HepG2 (cell line): Measurements from ENCODE around the gene CELSR2. TPM values are rescaled to one million over a fixed set of nuclear protein-coding genes. Genes with fewer than 3 reads are reported as not detected.

Experiments
- ATAC-seq: fragments of 200-7000 bp; cut with Tn5 transposase; 3 replicates; pipeline ENCODE4 v1.9.1; 2020; ENCODE audit warnings: mild to moderate bottlenecking, moderate library complexity
- BruUV-seq: library from RNA; stranded (reverse); fragments of 400-500 nt; replicated peaks from 2 replicates; lab custom pipeline; 2021; lab: Mats Ljungman, UMichigan
- CTCF ChIA-PET: fragments of 300-600 bp; formaldehyde crosslinking; extraction: SDS; loops from one replicate; lab custom pipeline; 2021; ENCODE audit warnings: low total read pairs, inconsistent platforms, low intra/inter-chr PET ratio; lab: Yijun Ruan, JAX
- POLR2A ChIA-PET: fragments of 350-600 bp; sonication (Branson Sonifier 250); formaldehyde crosslinking; loops from one replicate; lab custom pipeline; 2020; ENCODE audit warnings: antibody characterized with exemption, inconsistent platforms; lab: Yijun Ruan, JAX
- DNase-seq: peaks from one replicate; pipeline ENCODE4 v3.0.0-alpha.2; 2015; ENCODE audit warnings: low spot score
- FAIRE-seq: peaks from 3 replicates; lab custom pipeline; 2011; peaks lifted over from hg19 to GRCh38; lab: Jason Lieb, UNC
- H2AFZ ChIP-seq: one replicate; pipeline ENCODE4 v1.6.1; 2011; ENCODE audit warnings: low read length, inconsistent platforms
- H3K27ac ChIP-seq: fragments of 300-600 bp; 3 replicates; pipeline ENCODE4 v1.8.0; 2011; ENCODE audit warnings: mixed run types, mild to moderate bottlenecking, mixed read lengths, low read length, inconsistent platforms; ENCODE audit not compliant: insufficient read depth; ENCODE audit errors: extremely low read length
- H3K27me3 ChIP-seq, 2 experiments: fragments of 200-600 bp in 1 of 2; 2 replicates in 1 of 2; 3 replicates in 1 of 2; pipeline versions ENCODE4 v1.6.0 to v1.8.0; 2011; ENCODE audit warnings: low read length in 2 of 2, mild to moderate bottlenecking in 2 of 2, moderate library complexity in 2 of 2, inconsistent platforms in 1 of 2; ENCODE audit not compliant: insufficient read depth in 2 of 2, control insufficient read depth in 1 of 2
- H3K36me3 ChIP-seq, 2 experiments: fragments of 200-600 bp in 1 of 2; replicated peaks in 1 of 2; 2 replicates in 1 of 2; 3 replicates in 1 of 2; pipeline versions ENCODE4 v1.5.1 to v1.8.0; 2011; ENCODE audit warnings: low read length in 2 of 2, inconsistent platforms in 1 of 2; ENCODE audit not compliant: insufficient read depth in 2 of 2, control insufficient read depth in 1 of 2
- H3K4me1 ChIP-seq: 2 replicates; pipeline ENCODE4 v1.5.1; 2012; ENCODE audit warnings: low read length, inconsistent platforms; ENCODE audit not compliant: insufficient read depth
- H3K4me2 ChIP-seq: 2 replicates; pipeline ENCODE4 v1.6.0; 2011; ENCODE audit warnings: low read depth, low read length, inconsistent platforms
- H3K4me3 ChIP-seq, 3 experiments: fragments of 200-600 bp in 1 of 3; sonication (generic), shearing (Covaris generic) in 1 of 3; replicated peaks in 1 of 3; 2 replicates each; pipeline ENCODE4 v1.5.1; 2011 to 2016; ENCODE audit warnings: low read length in 3 of 3, inconsistent platforms in 2 of 3, low read depth in 2 of 3, mild to moderate bottlenecking in 2 of 3, control low read depth in 1 of 3, mixed read lengths in 1 of 3; ENCODE audit not compliant: insufficient read depth in 1 of 3
- H3K79me2 ChIP-seq: one replicate; pipeline ENCODE4 v1.6.1; 2011; ENCODE audit warnings: low read length, inconsistent platforms; ENCODE audit not compliant: insufficient read depth
- H3K9ac ChIP-seq: 2 replicates; pipeline ENCODE4 v1.6.0; 2011; ENCODE audit warnings: mild to moderate bottlenecking, low read depth, low read length, inconsistent platforms; ENCODE audit not compliant: insufficient read depth
- H3K9me3 ChIP-seq: 2 replicates; pipeline ENCODE4 v1.5.1; 2012; ENCODE audit warnings: mild to moderate bottlenecking, low read length
- H4K20me1 ChIP-seq: 2 replicates; pipeline ENCODE4 v1.6.0; 2011; ENCODE audit warnings: inconsistent platforms, mild to moderate bottlenecking, low read length, moderate library complexity; ENCODE audit not compliant: insufficient read depth
- AGO2 ChIP-seq: fragments of 200-400 bp; formaldehyde crosslinking; optimal IDR thresholded peaks from 2 replicates; pipeline ENCODE3; 2017; ENCODE audit warnings: mild to moderate bottlenecking, low read depth, low read length, moderate library complexity
- EED ChIP-seq: sonication (generic); formaldehyde crosslinking; IDR thresholded peaks from 2 replicates; pipeline ENCODE4 v1.5.0; 2020; ENCODE audit warnings: mild to moderate bottlenecking, missing genetic modification reagents
- KDM2A ChIP-seq: sonication (generic); formaldehyde crosslinking; IDR thresholded peaks from 2 replicates; pipeline ENCODE4 v1.4.0; 2020; ENCODE audit warnings: low read depth, missing genetic modification reagents, borderline replicate concordance
- NONO ChIP-seq, 2 experiments: fragments of 450-650 bp in 1 of 2; sonication (generic) in 1 of 2; formaldehyde crosslinking in 1 of 2; IDR thresholded peaks in 1 of 2; conservative IDR thresholded peaks in 1 of 2; 2 replicates each; pipeline versions ENCODE4 v1.6.1 to v1.8.0; 2017 to 2022; ENCODE audit warnings: mild to moderate bottlenecking in 1 of 2, missing genetic modification reagents in 1 of 2, moderate library complexity in 1 of 2
- RBM22 ChIP-seq: fragments of 200-400 bp; formaldehyde crosslinking; optimal IDR thresholded peaks from 2 replicates; pipeline ENCODE3; 2017; ENCODE audit warnings: mild to moderate bottlenecking, low read length, moderate library complexity
- TAF1 ChIP-seq: sonication (generic); formaldehyde crosslinking; IDR thresholded peaks from 2 replicates; pipeline ENCODE4 v1.4.0; 2020; ENCODE audit warnings: missing genetic modification reagents
- TARDBP ChIP-seq: sonication (generic); formaldehyde crosslinking; IDR thresholded peaks from 2 replicates; pipeline ENCODE4 v1.8.0; 2022; ENCODE audit warnings: mild to moderate bottlenecking, missing genetic modification reagents
- TBX2 ChIP-seq: sonication (generic); formaldehyde crosslinking; IDR thresholded peaks from 2 replicates; pipeline ENCODE4 v1.5.0; 2020; ENCODE audit warnings: missing genetic modification reagents, mild to moderate bottlenecking, borderline replicate concordance
- WGBS: methylation state at CpG from one replicate; pipeline ENCODE4 v1.1.6; 2017; ENCODE audit warnings: low lambda C conversion rate; 5-methylcytosine and 5-hydroxymethylcytosine counted together
- in situ Hi-C: cut with HindIII; loops from 2 replicates; pipeline ENCODE4 v1.10.0; 2017; ENCODE audit warnings: low pct_unique_long_range_greater_than_20kb; ENCODE audit not compliant: extremely low pct_ligation_motif_present
- intact Hi-C: fragments of 100-400 bp; cut with micrococcal nuclease; formaldehyde crosslinking; loops from one replicate; pipeline ENCODE4 v1.10.0; 2022; ENCODE audit not compliant: unreplicated experiment
- polyA plus RNA-seq, 8 experiments: library from polyadenylated mRNA; depleted of rRNA in 3 of 8; stranded (reverse) in 7 of 8; unstranded in 1 of 8; fragments of >200 nt; fragmentation: Illumina TruSeq in 4 of 8; extraction: Trizol in 4 of 8; gene quantifications; 2 replicates each; pipeline versions ENCODE4 v1.2.1 to v1.2.3, GENCODE V29; 2011 to 2016; ENCODE audit warnings: low read depth in 4 of 8, missing spikeins in 1 of 8, mixed read lengths in 1 of 8; ENCODE audit not compliant: insufficient read depth in 1 of 8
- total RNA-seq, 5 experiments: library from RNA; depleted of rRNA; stranded (reverse); fragments of >200 nt; fragmentation: Illumina TruSeq; extraction: Trizol; gene quantifications; 2 replicates each; pipeline ENCODE4 v1.2.3, GENCODE V29; 2016; ENCODE audit warnings: low read depth in 1 of 5
- TF ChIP-seq, protein P1 (sequence below): sonication (generic); formaldehyde crosslinking; IDR thresholded peaks from 2 replicates; pipeline ENCODE4 v1.9.0; 2021; ENCODE audit warnings: missing genetic modification reagents, mild to moderate bottlenecking, borderline replicate concordance
- TF ChIP-seq, protein P2 (sequence below): sonication (generic); formaldehyde crosslinking; IDR thresholded peaks from 2 replicates; pipeline ENCODE4 v1.4.0; 2020; ENCODE audit warnings: missing genetic modification reagents
- TF ChIP-seq, protein P3 (sequence below): sonication (generic); formaldehyde crosslinking; IDR thresholded peaks from 2 replicates; pipeline ENCODE4 v1.5.1; 2020; ENCODE audit warnings: mild to moderate bottlenecking, missing genetic modification reagents, moderate library complexity
- TF ChIP-seq, protein P4 (sequence below): sonication (generic); formaldehyde crosslinking; IDR thresholded peaks from 2 replicates; pipeline ENCODE4 v1.4.0; 2020; ENCODE audit warnings: mild to moderate bottlenecking, missing genetic modification reagents

CELSR2 gene
- total and polyA plus RNA-seq, 2 of the 13 experiments (the other 11 are each of a cell fraction or from before 2014, with no cell fraction given): 4.0 to 6.6 TPM

DNA sequence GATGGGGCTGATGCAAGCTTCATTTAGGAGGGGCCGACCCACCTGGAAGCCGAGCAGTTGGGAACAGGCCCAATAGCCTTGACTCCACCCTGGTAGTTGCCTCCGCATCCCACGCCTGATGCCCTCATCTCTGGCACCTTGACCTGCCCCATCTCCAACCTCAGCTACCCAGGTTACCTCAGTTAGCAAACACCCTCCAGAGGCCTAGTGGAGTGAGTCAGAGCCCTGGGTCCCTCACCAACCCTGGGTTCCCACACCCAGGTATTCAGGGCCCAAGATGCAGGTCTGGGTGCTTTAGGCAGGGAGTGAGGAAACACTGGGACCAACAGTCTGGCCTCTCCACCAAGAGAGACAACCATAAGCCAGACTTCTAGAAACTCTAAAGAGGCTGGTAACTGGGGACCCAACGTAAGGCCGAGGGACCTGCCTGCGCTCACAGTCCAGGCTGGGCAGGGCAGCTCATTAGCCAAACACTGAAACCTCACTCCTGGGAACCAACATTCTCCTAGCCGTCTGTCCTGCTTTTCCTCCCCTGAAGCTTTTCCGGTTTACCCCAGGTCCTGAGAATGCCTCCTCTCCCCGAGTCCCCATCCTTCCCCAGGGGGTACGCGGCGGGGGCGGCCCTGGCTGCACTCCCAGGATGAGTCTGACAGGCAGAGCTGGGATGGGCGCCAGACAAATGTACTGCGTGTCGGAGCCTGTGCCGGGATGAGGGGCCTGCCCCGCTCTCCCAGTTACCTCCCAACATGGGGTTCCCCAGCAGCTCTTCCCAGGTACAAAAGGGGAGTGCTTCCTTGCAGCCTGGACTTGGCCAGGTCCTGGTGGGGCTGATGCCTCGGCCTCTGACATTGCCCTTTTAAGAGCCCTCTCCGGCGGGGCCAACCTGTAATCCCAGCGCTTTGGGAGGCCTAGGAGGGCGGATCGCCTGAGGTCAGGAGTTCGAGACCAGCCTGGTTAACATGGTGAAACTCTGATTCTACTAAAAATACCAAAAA, 8.9 kb upstream of the CELSR2 start:
- BruUV-seq: no TSS peak
- Histone ChIP-seq H3K27me3 (0 out of 5 replicates have a peak, but pooled peaks cover 0 to 3% of the 10 kb centered on the region in 2 experiments), H3K4me3 (no peak overlapping the region), H3K36me3 (peaks cover 14 to 38% of the 10 kb centered on the region in 2 experiments), H3K79me2 (no peaks in the 10 kb centered on the region), H3K4me1 (peaks cover 38% of the 10 kb centered on the region), H3K4me2 (no peak overlapping the region), H3K9ac (no peak overlapping the region), H4K20me1 (no peaks in the 10 kb centered on the region; the same call in 1 of the 2 replicates), H3K9me3 (no peaks in the 10 kb centered on the region), H2AFZ (no peak overlapping the region), H3K27ac (no peak overlapping the region)
- DNase-seq (no peak), FAIRE-seq (no peak), ATAC-seq (peak; percentile 3)
- POLR2A ChIA-PET: interaction anchor here (0.6 to 2.7 kb wide), 9 partner anchors 8 to 158 kb away, joined by 3 to 13 read pairs (median 5); partner anchors contain the start of genes CELSR2, SARS1 and SORT1
- 63% methylated on average over 12 of the region's 26 CpGs for WGBS
- in situ Hi-C loops (no loop called here), intact Hi-C loops (loop anchor here (1.0 kb wide), 1 partner anchor 9 kb away; the partner anchor contains the start of gene CELSR2)
- CTCF ChIA-PET: interaction anchor here (0.7 to 2.1 kb wide), 3 partner anchors 23 to 159 kb away, joined by 4 to 13 read pairs (median 4); no protein-coding TSS in a partner anchor
- peak; percentile 45 for TF ChIP-seq RBM22
- TF ChIP-seq TBX2 (CRISPR knock-in tag): 0 out of 2 replicates have a peak, but pooled peaks have one; percentile 23
- peak; percentile 79; the same call in 1 of the 2 replicates for TF ChIP-seq KDM2A
- 0 out of 2 replicates have a peak, but pooled peaks have one; percentile 24 for TF ChIP-seq TARDBP (CRISPR knock-in tag)
- TF ChIP-seq, protein P1, sequence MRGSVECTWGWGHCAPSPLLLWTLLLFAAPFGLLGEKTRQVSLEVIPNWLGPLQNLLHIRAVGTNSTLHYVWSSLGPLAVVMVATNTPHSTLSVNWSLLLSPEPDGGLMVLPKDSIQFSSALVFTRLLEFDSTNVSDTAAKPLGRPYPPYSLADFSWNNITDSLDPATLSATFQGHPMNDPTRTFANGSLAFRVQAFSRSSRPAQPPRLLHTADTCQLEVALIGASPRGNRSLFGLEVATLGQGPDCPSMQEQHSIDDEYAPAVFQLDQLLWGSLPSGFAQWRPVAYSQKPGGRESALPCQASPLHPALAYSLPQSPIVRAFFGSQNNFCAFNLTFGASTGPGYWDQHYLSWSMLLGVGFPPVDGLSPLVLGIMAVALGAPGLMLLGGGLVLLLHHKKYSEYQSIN (CRISPR knock-in tag): no peak
- TF ChIP-seq TAF1: no peak
- TF ChIP-seq, protein P2, sequence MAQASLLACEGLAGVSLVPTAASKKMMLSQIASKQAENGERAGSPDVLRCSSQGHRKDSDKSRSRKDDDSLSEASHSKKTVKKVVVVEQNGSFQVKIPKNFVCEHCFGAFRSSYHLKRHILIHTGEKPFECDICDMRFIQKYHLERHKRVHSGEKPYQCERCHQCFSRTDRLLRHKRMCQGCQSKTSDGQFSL (CRISPR knock-in tag): no peak
- no peak for TF ChIP-seq NONO (IDR thresholded peaks at IDR 0.05)
- peak; percentile 58; the same call in 1 of the 2 replicates for TF ChIP-seq NONO (CRISPR knock-in tag; conservative IDR thresholded peaks at IDR 0.05)
- peak; percentile 33; the same call in 1 of the 2 replicates for TF ChIP-seq EED (CRISPR knock-in tag)
- peak; percentile 95 for TF ChIP-seq AGO2
- TF ChIP-seq, protein P3, sequence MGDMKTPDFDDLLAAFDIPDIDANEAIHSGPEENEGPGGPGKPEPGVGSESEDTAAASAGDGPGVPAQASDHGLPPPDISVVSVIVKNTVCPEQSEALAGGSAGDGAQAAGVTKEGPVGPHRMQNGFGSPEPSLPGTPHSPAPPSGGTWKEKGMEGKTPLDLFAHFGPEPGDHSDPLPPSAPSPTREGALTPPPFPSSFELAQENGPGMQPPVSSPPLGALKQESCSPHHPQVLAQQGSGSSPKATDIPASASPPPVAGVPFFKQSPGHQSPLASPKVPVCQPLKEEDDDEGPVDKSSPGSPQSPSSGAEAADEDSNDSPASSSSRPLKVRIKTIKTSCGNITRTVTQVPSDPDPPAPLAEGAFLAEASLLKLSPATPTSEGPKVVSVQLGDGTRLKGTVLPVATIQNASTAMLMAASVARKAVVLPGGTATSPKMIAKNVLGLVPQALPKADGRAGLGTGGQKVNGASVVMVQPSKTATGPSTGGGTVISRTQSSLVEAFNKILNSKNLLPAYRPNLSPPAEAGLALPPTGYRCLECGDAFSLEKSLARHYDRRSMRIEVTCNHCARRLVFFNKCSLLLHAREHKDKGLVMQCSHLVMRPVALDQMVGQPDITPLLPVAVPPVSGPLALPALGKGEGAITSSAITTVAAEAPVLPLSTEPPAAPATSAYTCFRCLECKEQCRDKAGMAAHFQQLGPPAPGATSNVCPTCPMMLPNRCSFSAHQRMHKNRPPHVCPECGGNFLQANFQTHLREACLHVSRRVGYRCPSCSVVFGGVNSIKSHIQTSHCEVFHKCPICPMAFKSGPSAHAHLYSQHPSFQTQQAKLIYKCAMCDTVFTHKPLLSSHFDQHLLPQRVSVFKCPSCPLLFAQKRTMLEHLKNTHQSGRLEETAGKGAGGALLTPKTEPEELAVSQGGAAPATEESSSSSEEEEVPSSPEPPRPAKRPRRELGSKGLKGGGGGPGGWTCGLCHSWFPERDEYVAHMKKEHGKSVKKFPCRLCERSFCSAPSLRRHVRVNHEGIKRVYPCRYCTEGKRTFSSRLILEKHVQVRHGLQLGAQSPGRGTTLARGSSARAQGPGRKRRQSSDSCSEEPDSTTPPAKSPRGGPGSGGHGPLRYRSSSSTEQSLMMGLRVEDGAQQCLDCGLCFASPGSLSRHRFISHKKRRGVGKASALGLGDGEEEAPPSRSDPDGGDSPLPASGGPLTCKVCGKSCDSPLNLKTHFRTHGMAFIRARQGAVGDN (CRISPR knock-in tag): peak; percentile 30; the same call in 1 of the 2 replicates
- TF ChIP-seq, protein P4, sequence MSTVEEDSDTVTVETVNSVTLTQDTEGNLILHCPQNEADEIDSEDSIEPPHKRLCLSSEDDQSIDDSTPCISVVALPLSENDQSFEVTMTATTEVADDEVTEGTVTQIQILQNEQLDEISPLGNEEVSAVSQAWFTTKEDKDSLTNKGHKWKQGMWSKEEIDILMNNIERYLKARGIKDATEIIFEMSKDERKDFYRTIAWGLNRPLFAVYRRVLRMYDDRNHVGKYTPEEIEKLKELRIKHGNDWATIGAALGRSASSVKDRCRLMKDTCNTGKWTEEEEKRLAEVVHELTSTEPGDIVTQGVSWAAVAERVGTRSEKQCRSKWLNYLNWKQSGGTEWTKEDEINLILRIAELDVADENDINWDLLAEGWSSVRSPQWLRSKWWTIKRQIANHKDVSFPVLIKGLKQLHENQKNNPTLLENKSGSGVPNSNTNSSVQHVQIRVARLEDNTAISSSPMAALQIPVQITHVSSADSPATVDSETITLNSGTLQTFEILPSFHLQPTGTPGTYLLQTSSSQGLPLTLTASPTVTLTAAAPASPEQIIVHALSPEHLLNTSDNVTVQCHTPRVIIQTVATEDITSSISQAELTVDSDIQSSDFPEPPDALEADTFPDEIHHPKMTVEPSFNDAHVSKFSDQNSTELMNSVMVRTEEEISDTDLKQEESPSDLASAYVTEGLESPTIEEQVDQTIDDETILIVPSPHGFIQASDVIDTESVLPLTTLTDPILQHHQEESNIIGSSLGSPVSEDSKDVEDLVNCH (CRISPR knock-in tag): no peak
